LHCN-M2 (cell line): Measurements from ENCODE around the gene PLPP3. TPM values are rescaled to one million over a fixed set of nuclear protein-coding genes. Genes with fewer than 3 reads are reported as not detected.

ENCODE experiments used
- DNase-seq: peaks from one replicate; pipeline ENCODE4 v3.0.0-alpha.2; 2012; ENCODE audit warnings: low read depth
- total RNA-seq: library from RNA; depleted of rRNA; stranded (reverse); fragments of >200 nt; gene quantifications from 2 replicates; pipeline ENCODE4 v1.2.3, GENCODE V29; 2014

PLPP3 gene
- total RNA-seq, 1 experiment from 2014 or later: 49.5 TPM

DNA sequence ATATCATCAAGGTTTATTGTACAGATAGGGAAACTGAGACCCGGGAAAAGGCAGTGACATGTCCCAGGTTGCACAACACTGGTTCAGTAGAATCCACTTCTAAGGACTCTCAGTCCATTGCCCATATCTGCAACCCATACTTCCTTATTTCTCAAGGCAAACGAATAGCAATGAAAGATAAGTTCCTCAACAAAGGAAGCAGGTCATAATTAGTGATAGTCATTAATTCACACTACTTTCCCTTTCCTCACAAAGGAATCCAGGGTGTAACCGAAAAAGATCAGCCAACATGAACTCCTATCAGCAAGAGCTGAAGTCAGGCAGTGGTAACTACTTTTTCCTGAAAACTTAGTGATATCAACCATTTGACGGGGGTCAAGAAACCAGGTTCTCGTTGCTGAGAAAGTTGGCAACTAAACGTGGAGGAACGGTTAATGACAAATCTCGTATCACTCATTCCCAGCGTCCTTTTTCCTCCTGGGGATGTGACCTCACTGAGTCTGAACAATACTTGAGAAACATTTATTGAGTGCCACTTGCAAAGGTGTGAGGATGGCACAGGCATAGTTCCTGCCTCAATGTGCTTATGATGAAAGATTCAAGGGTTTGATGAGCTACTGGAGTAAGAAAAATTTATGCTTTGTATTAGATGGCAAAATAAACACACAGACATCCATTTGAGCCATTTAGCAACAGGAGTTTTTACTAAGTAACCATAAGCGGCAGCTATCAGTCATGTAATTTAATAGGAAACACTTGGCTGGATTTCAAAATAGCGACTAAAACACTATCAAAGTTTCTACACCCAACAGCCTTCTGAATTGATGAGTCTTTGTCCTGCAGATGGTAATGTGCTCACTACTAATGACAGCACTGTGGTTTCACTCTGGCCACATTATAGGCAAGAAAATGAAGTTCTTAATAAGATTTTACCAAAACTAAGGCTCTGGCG, 82.3 kb downstream of the PLPP3 start:
- no peak for DNase-seq

- DNase-seq: no peak
These were observed 83.2 kb downstream of the PLPP3 start for GRCh38 chr1:56496158-56496557.

GRCh38 chr1:56495538-56495937, 83.8 kb downstream of the PLPP3 start:
- DNase-seq: no peak

GRCh38 chr1:56494306-56494705, 85.1 kb downstream of the PLPP3 start:
- no peak for DNase-seq

DNA sequence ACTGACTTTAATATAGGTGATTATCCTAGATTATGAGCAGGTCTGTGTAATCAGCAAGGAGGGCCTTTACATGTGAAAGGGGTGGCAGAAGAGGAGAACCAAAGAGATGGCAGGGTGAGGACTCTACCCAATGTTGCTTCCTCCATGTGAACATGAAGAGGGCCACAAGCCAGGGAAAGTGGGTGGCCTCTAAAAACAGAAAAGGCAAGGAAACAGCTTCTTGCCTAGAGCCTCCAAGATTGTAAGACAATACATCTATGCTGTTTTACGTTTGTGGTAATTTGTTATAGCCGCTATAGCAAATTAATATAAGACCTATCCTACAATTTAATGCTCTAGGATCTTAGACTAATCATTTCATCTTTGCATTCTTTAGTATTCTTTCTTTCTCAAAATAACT, 85.5 kb downstream of the PLPP3 start:
- no peak for DNase-seq

GRCh38 chr1:56491441-56491840, 87.9 kb downstream of the PLPP3 start:
- peak; percentile 56 for DNase-seq

- DNase-seq: no peak
These were observed 88.7 kb downstream of the PLPP3 start for GRCh38 chr1:56490619-56491018.

DNA sequence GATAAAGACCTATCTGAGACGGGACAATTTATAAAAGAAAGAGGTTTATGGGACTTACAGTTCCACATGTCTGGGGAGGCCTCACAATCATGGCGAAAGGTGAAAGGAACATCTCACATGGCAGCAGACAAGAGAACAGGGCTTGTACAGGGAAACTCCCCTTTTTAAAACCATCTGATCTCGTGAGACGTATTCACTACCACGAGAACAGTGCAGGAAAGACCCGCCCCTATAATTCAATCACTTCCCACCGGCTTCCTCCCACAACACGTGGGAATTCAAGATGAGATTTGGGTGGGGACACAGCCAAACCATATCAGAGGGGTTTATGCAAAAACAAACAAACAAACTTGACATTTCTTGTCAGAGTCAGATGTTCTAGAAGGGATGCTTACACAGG, 89.7 kb downstream of the PLPP3 start:
- DNase-seq: no peak

- no peak for DNase-seq
These were observed 94.7 kb downstream of the PLPP3 start for GRCh38 chr1:56484695-56485094.

GRCh38 chr1:56483104-56483503, 96.3 kb downstream of the PLPP3 start:
- DNase-seq: no peak

- DNase-seq: no peak
These were observed 96.9 kb downstream of the PLPP3 start for GRCh38 chr1:56482486-56482885.

- no peak for DNase-seq
These were observed 98.1 kb downstream of the PLPP3 start for GRCh38 chr1:56481140-56481694.

GRCh38 chr1:56478734-56479133, 100.6 kb downstream of the PLPP3 start:
- no peak for DNase-seq

- peak; percentile 5 for DNase-seq
These were observed 101.9 kb downstream of the PLPP3 start for GRCh38 chr1:56477164-56478111.

GRCh38 chr1:56473582-56474270, 105.6 kb downstream of the PLPP3 start:
- DNase-seq: no peak

GRCh38 chr1:56472860-56473259, 106.5 kb downstream of the PLPP3 start:
- DNase-seq: no peak

DNA sequence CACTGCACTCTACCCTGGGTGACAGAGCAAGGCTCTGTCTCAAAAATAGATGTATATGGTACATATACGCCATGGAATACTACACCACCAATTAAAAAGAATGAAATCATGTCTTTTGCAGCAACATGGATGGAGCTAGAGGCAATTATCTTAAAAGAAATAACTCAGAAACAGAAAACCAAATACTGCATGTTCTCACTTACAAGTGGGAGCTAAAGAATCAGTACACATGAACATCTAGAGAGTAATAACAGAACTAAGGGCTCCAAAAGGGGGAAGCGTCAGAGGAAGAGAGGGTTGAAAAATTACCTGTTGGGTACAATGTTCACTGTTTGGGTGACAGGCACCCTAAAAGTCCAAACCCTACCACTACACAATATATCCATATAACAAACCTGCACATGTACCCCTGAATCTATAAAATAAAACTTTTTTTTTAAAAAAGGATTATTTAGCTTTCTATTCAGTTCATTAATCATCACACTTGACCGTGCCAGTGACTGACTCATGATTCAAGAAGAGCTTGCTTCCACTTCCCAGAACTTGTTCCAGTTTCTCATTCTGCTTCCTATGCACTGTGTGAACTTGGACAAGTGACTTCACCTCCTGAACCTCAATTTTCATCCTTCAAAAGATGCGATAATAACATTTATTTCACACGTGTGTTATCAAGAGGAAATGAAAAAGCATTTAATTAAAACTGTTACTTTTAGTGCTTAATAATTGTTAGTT, 109.6 kb downstream of the PLPP3 start:
- peak; percentile 36 for DNase-seq

- DNase-seq: no peak
These were observed 110.8 kb downstream of the PLPP3 start for GRCh38 chr1:56468518-56468917.

- no peak for DNase-seq
These were observed 112.8 kb downstream of the PLPP3 start for GRCh38 chr1:56466538-56466937.

GRCh38 chr1:56464294-56464693, 115.1 kb downstream of the PLPP3 start:
- DNase-seq: no peak

GRCh38 chr1:56463376-56463775, 116.0 kb downstream of the PLPP3 start:
- DNase-seq: no peak
